ENCODE results near the gene PLPP1.

Gene PLPP1

DNA sequence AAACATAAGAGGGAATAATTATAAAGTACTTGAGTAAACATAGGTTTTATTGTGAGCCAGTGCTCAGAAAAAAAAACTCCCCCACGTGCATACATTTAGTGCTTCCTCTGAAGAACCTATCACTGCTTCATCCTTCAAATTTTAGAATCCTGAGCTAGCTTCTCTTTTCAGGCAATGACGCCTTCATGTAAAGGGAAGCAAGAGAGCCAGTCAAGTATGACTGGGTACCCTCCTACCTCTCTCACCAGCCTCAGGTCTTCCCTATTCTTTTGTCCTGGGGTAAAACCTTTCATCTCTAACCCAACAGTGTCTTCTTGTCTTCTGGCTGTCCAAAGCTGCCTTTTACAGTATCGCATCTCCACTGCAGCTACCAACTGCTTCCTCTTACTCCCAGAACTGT, 32.0 kb downstream of the PLPP1 start:
- no peak for DNase-seq

GRCh38 chr5:55498457-55498856, 36.3 kb downstream of the PLPP1 start:
- DNase-seq = no peak

GRCh38 chr5:55497712-55498111, 37.1 kb downstream of the PLPP1 start:
- DNase-seq = no peak

- DNase-seq = no peak
These were observed 39.5 kb downstream of the PLPP1 start for GRCh38 chr5:55495216-55495615.

DNA sequence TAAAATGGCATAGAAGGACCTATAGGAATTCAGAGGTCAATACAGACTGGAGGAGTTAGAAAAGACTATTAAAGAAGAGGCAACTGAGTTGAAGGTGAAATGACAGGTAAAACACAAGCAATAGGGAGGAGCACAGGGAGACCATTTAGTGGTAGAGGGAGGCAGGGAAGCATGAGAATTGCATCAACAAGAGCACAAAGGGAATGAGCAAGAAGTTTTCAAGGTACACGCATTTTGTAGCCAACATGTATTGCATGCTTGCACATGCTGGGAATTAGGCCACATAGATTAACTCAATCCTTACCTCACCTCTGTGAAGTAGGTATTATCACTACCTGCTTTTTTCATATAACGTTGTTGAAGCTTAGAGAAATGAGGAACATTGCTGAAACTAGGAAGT, 42.3 kb downstream of the PLPP1 start:
- DNase-seq = no peak

- no peak for DNase-seq
These were observed 49.7 kb downstream of the PLPP1 start for GRCh38 chr5:55485073-55485472.

- no peak for DNase-seq
These were observed 50.2 kb downstream of the PLPP1 start for GRCh38 chr5:55484531-55484930.

- no peak for DNase-seq
These were observed 50.9 kb downstream of the PLPP1 start for GRCh38 chr5:55483885-55484284.

- no peak for DNase-seq
These were observed 53.4 kb downstream of the PLPP1 start for GRCh38 chr5:55481293-55481855.

- no peak for DNase-seq
These were observed 54.0 kb downstream of the PLPP1 start for GRCh38 chr5:55480781-55481180.

DNA sequence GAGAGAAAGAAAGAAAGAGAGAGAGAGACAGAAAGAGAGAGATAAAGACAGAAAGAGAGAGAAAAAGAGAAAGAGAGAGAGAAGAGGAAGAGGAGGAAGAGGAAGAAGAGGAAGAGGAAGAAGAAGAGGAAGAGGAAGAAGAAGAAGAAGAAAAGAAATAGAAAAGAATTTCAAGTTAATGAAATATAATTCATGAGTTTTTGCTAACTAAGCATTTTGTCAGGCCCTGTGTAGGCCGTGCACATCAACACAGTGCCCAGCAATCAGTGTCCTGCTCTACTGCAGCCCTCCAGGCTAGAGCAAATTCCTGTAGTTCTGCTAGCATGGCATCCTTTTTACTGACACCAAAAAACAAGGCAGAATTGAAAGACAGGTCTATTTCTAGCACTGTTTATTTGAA, 62.1 kb downstream of the PLPP1 start:
- DNase-seq = no peak

GRCh38 chr5:55471468-55471867, 63.3 kb downstream of the PLPP1 start:
- no peak for DNase-seq

DNA sequence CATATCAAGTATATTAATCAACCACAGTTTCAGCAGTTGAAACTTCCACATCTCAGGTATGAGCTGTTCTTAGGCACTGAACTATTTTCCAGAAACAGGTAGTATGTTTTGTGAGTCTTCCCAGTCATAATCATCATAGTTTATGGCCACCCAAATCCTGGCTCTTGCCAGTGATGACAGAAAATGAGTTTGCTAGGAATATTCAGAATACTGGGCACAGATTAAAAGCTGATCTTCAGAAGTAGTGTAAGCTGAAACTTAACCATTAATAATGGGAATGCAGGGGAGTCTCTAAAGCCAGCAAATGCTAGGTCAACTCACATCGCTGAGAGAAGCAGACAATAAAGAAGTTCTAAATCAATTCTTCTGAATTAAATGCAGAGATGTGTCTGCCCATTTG, 64.5 kb downstream of the PLPP1 start:
- no peak for DNase-seq

- DNase-seq = no peak
These were observed 64.9 kb downstream of the PLPP1 start for GRCh38 chr5:55469839-55470238.

DNA sequence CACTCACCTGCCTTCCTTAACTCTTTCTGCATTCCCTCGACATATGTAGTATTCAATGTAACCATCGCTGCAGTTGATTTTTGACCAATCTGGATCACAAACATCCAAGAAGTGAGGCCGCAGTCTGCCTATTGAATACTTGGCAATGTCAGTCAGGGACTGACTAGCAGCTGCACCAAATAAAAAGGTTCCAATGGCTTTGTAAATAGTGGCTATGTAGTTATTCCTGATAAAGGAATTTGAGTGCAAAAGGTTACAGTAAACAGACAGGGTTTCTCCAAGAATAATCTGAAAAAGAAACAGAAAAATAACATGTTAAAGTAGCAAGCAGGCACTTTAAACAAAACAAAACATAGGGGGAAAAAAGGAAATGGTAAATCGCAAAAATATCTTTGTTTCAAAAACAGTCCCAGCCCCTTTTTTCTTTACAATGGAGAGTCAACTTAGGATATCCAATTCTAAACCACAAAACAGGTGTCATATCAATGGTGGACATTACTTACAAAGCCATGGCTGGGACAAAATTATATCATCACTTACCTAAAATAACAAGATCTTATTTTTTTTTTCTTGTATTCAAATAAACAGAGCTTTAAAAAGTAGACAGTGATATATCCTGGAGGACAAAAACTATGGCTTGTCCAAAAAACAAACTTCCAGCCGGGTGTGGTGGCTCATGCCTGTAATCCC, 66.8 kb downstream of the PLPP1 start:
- DNase-seq = no peak

- no peak for DNase-seq
These were observed 71.2 kb downstream of the PLPP1 start for GRCh38 chr5:55463613-55464012.

DNA sequence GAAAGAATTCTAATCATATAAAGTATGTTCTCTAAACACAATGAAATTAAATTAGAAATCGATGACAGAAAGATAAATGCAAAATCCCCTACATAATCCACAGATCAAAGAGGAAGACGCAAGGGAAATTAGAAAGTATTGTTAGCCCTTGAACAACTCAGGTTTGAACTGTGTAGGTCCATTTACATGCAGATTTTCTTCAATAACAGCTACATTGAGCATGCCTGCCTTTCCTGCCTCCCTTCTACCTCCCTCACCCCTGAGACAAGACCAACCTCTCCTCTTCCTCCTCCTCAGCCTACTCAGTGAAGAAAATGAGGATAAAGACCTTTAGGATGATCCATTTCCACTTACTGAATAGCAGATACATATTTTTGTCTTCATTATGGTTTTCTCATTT, 75.2 kb downstream of the PLPP1 start:
- no peak for DNase-seq

GRCh38 chr5:55456216-55456895, 78.4 kb downstream of the PLPP1 start:
- DNase-seq = no peak

DNA sequence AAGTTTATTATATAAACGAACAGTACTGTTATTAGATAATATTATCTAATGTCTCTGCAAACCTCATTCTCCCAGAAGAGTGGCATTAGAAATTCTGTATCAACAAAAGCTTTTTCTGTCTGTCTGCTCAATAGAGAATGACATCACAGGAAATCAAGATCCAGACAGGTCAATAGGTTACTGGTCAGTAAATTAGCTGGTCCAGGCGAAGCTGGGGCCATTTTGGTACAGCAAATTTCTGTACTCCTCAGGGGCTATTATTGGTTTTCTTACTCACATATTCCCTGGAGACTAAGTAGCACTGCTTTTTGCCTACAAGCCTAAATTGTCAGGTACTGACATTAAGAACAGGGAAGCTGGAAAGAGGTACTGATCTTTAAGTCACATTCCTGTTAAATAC, 80.5 kb downstream of the PLPP1 start:
- no peak for DNase-seq

- no peak for DNase-seq
These were observed 81.6 kb downstream of the PLPP1 start for GRCh38 chr5:55453211-55453610.

DNA sequence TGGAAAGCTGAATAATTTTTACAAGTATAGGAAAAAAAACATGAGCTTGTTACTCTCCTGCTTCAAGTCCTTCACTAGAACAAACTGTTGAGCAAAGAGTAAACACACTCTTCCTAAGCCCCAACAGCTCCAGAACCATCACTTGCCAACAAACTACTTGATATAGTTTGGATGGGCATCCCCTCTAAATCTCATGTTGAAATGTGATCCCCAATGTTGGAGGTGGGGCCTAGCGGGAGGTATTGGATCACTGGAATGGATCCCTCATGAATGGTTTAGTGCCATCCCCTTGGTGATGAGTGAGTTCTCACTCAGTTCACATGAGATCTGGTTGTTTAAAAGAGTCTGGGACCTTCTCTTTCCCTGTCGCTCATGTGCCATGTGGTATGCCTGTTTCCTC, 82.8 kb downstream of the PLPP1 start:
- DNase-seq = no peak

GRCh38 chr5:55450050-55450765, 84.6 kb downstream of the PLPP1 start:
- no peak for DNase-seq

GRCh38 chr5:55446640-55447351, 88.0 kb downstream of the PLPP1 start:
- DNase-seq = no peak

Data from stimulated activated CD4-positive, alpha-beta T cell treated with anti-CD3 and anti-CD28 coated beads, Interleukin-2, amount 100 ng/mL, for 24 hours (primary cell).